ENCODE measurements around the gene WHRN.

The WHRN gene

DNA sequence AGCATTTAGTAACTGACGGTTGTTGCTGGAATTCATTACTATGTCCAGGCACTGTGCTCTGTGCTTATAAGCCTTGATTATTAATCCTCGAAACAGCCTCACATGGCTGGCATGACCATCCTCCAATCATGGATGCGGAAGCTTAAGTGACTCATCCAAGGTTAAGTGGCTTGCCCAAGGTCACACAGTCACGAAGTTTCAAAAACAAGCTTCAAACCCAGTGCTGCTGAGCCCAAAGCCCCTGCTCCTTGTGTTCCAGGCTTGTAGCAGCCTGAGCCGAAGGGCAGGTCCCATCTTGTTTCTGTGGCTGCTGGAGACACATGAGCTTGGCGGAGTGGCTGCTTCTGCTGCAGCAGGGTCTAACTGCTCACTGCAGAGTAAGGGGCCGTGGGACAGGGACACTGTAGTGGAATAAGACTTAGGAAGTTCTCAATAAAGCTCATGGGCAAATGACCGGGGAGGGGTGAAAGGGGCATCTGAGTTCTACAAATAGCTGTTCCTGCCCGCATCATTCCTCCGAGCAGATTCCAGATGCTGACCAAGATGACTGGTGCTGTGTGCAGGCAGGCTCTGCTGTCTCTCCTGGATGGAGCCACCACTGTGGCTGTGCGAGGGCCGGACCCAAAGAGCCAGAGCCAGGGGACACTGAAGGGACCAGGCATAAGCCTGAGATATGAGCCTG, 32.4 kb downstream of the WHRN start:
- no peak for DNase-seq (ENCODE audit: low read depth in 2 of 2)

DNA sequence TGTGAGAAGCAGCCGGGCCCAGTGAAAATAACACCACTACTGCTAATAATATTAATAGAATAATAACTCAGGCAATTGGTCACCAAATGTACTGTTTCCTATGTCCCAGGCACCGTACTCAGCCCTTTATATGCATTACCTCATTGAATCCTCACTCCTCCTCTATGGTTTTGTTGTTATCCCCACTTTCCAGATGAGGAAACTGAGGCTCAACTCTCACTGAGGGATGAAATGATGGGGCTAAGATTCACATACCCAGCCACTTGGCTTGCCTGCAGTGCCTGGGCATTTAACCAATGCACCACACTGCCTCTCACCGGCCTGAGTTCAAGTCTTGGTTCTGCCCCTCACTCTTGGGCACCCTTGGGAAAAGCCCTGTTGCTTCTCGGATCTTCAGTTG, 34.1 kb downstream of the WHRN start:
- no peak for DNase-seq (ENCODE audit: low read depth in 2 of 2)

DNA sequence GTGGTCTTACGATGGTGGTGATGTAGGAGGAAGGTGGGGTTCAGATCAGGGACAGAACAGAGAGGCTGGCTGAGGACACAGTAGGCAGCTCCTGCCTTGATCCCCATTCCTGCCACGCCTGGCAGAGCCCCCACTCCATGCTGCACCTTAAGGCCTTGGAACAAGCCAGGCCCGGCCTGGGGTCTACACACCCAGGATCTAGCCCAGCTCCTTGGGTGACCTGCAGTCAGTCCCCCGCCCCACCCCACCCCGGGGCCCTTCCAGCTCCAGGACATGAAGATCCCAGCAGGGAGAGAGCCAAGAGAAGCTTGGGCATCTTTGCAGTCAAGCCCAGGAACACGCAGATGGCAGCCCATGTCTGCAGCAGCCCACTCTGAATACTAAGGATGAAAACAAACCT, 34.7 kb downstream of the WHRN start:
- DNase-seq (ENCODE audit: low read depth in 2 of 2): no peak

DNA sequence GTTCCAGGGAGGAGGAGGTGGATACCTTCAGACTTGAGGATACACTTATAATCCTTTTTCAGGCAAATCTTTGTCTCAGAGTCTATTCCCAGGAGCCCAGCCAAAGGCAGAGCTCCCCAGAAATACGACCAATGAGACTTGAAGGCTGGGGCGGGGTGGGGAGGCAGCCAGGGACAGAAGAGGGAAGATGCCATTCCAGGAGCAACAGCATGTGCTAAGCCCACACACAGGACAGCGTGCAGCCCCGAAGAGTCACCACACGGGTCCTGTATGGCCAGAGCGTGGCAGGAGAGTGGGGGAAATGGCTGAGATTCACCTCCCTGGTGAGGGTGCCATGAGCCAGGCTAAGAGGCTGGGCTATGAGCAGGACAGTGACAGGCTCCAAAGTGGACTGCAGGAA, 35.2 kb downstream of the WHRN start:
- DNase-seq (ENCODE audit: low read depth in 2 of 2): no peak

DNA sequence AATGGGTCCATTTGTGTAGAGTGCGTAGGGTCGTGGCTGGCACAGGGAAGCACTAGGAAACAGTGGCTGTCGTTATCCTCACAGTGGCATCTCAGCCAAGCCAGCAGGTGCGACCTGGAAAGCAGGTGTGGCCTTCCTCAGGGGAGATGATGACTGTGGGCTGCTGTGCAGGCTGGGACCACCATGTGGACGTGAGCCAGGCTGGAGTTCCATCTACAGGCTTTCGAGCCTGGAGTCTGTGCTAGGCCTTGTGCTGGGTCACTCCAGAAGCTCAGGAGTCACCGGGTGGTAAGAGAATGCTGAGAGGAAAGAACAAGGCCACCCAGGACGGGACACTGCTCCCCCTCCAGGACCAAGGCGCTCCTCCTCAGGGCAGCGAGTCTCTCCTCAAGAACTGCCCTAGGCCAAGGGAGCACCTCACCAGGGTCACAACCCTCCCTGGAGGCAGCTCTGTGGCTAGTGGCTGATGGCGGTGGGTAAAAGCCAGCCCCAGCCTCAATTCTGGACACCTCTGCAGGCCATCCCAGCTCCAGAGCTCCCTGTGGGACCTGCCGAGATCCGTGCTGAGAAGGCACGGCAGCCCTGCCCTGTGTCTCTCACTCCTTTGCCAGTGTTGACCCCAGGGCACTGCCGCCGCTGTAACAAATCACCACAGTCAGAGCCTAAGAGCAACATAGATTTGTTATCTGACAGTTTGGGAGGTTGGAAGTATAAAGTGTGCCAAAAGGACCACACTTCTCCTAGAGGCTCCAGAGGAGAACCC, 36.0 kb downstream of the WHRN start:
- no peak for DNase-seq (ENCODE audit: low read depth in 2 of 2)

DNA sequence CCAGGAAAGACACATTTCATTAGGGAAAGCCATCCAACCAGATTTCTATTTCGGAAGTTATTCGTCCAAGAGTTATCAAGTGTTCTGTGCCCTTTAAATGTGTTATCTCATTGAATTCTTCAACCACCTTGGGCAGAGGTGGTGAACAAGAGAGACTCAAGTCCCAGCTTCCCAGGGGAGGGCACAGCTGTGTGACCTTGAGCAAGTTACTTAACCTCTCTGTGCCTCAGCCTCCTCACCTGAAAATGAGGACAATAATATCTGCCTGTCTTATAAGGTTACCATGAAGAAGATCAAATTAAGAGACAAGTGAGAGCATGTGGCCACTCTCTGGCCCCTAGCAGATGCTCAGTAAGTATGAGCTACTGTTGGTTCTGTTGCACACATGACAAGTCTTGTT, 37.4 kb downstream of the WHRN start:
- no peak for DNase-seq (ENCODE audit: low read depth in 2 of 2)

DNA sequence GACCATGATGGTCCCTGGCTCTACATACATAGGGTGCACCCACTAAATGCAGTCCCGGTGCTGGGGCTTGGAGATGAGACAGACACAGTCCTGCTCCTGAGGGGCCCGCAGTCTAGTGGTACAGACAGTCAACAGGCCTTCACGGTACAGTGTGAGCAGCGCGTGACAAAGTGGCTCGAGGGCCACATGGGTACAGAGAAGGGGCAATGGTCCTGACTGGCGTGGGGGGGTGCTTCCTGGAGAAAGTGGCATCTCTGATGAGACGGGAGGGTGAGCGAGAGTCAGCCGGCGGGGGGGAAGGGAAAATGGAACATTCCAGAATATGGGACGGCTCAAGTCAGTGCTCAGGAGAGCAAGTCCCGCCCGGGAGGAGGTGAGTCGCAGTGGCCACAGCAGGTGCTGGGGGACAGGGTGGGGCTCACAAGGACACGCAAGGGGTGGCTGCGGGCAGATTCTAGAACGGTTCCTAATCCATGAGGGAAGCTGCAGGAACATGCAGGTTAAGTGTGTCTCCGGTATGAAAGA, 38.0 kb downstream of the WHRN start:
- no peak for DNase-seq (ENCODE audit: low read depth in 2 of 2)

DNA sequence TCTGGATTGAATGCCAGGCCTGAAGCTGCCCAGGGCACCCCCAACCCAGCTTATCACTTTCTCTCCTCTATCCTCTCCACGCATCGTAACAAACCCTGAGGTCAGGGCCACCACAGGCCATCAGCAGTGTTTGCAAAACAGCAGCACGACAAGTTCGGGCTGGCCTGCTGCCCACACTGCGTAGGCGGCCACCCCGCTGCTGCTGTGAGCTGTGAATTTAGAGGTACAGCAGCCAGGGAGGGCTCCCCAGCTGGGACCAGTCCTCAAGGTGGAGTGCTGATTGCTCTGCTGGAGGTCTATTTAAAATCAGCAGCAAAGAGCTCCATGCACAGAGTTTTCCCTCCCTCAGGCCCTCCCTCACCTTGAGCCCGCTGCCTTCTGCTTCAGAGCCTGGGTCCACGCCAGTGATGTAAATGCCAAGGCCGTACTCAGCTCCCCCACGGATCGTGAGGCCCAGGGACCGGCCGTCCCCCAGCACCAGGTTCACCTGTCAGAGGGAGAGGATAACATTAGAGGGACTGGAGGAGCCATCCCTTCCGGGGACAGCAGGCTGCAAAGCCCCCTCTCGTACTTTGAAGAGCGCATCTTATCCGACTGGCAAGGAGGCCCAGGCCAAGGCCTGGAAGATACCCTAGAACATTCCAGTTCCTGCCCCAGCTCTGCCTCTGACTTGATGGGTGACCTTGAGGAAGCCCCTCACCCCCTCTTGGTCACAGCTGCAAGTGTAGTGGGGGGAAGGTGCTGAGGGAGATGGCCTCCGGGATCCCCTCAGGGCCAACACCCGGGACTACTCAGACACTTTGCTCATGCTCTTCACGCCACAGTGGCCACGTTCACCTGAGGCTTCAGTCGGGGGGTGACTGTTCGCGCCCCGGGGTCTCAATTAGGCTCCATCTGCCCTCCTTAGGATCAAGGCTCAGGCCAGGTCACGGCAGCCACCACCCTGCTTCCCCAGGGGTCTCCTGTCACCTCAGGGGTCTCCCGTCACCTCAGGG, 39.1 kb downstream of the WHRN start:
- DNase-seq (ENCODE audit: low read depth in 2 of 2): no peak

DNA sequence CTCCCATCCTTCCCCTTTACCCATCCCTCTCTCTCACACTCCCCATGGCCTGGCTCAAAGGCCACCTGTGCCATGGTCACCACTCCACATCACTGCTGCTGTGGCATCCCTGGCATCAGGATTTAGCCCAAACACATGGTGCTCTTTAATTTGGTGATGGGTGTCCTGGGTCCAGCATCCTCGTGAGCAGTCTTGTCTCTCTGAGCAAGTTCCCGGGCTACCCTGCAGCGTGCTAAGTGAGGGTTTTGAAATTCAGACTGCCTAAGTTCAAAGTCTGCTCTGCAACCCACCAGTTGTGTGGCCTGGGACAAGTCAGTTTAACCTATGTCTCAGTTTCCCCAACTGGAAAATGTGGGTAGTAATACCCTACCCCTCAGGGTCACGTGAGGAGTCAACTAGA, 39.9 kb downstream of the WHRN start:
- DNase-seq (ENCODE audit: low read depth in 2 of 2): no peak

DNA sequence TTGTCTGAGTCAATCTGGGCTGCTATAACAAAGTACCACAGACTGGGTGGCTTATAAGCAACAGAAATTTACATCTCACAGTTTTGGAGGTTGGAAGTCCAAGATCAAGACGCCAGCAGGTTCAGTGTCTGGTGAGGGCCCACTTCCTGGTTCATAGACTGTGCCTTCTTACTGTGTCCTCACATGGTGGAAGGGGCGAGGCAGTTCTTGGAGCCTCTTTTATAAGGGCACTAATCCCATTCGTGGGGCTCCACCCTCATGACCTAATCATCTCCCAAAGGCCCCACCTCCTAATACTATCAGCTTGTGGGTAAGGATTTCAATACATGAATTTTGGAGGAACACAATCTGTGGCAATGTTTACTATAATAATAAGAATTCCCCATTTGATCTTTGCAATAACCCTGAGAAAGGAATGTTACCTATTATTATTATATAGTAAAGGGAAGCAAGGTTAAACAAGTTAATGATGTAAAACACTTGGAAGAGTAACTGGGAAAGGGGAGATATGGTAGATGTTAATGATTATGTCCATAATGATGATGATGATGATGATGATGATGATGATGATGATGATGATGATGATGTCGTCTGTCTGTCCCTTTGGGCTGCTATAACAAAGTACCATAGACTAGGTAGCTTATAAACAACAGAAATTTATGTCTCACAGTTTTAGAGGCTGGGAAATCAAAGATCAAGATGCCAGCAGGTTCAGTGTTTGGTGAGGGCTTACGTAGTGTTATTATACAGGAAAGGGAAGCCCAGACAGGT, 40.8 kb downstream of the WHRN start:
- no peak for DNase-seq (ENCODE audit: low read depth in 2 of 2)

DNA sequence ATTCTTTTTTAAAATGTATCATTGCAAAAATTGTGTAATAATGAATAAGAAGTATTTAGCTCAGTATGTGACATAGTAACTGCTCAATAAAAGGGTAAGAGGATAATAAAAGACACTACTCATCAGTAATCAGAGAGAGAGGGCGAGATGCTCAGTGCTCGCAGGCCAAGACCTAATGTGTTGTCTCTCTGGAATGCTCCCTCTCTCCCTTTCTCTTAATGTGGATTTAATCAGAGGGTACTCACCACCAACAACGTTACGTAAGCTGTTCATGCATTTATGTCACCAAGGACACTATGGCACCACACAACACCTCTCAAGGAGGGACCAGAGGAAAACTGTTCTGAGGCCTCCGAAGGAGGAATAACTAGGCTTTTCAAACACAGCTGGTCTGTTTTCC, 42.5 kb downstream of the WHRN start:
- no peak for DNase-seq (ENCODE audit: low read depth in 2 of 2)

DNA sequence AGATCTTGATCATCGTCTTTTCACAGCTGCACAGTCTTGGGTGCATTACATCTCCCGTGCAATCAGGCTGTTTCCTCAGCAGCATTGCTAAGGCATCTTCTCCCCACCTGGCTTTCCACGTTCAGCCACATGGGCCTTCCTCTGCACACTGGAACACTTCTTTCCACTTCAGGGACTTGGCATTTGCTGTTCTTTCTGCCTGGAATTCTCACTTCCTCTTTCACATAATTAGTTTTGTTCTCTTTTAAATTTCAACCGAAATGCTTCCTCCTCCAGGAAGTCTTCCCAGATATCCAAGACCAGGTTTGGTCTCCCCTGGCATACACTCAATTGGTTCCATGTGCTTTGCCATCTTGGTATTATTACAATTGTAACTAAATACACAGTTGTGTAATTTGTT, 43.8 kb downstream of the WHRN start:
- DNase-seq (ENCODE audit: low read depth in 2 of 2): no peak

DNA sequence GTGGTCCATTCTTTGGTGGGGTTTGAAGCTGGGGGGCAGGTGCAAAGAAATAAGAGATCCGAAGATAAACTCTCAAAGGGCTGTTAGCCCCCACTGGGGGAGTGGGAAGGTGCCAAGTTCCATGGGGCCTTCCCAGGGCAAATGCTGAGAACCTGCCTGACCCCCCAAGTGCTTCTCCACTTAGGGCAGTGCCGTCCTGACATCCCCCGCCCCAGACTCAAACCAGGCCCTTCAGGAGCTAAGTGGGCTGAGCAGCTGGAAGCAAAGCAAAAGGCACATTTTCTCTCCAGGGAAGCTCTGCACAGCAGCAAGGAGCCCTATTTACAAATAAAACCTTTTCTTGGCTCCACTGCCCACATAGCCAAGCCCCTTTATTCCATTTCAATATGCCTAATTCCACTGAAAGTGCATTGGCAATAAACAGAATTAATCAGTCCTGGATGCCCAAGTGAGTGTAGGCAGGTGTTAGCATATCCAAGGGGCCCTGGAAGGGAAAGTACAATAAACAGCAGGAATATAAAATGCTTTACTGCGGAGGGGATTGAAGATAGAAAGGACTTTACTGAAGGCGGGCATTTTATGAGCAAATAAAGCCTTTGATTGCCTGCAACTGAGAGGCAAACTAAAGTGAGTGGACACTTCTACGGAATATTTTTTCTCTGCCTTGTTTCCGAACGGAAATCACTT, 44.6 kb downstream of the WHRN start:
- DNase-seq (ENCODE audit: low read depth in 2 of 2): no peak

DNA sequence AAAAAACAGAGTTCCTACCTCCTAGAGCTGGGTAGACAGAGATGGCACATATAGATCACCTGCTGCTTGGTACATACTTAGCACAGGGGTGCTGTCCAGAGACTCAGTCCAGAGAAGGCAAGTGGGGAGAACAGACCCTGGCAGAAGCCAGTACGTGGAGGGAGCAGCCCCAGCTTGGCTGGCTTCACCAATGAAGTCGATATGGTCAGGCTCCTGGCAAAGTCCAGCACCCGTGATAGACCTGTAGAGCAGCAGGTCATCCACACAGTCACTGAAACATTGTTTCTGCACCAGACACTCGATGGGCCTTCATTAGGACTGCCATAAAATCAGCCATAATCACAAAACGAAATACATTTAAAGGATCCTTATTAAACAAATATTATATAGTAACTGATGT, 45.8 kb downstream of the WHRN start:
- no peak for DNase-seq (ENCODE audit: low read depth in 2 of 2)

DNA sequence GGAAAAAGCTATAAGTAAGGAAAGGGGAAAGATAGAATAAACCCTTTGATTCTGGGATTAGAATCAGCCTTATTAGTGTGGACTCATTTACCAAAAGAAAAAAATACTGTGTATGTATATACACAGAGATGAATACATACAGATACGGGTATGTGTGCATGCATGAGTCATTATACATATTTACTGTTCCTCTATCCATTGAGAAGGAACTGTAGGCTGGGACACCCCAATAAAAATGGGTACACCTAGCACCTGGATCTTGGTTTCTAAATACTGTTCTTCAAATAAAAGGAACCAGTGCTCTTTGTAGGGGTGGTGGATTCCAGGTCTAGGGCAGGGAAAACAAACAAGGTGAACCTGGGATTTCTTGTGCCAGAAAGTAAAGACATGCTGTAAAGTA, 48.3 kb downstream of the WHRN start:
- DNase-seq (ENCODE audit: low read depth in 2 of 2): no peak

DNA sequence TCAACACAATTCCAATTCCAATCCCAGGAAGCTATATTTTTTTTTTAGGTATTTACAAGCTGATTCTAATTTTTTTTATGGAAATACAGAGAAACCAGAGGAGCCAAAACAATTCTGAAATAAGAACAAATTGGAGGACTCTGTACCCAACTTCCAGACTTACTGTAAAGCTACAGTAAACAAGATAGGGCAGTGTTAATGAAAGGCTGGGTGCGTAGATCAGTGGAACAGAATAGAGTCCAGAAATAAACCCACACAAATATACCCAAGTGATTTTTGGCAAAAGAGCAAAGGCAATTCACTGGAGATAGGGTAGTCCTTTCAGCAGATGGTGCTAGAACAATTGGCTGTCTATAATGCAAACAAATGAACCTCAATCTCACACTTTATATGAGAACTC, 50.6 kb downstream of the WHRN start:
- DNase-seq (ENCODE audit: low read depth in 2 of 2): no peak

DNA sequence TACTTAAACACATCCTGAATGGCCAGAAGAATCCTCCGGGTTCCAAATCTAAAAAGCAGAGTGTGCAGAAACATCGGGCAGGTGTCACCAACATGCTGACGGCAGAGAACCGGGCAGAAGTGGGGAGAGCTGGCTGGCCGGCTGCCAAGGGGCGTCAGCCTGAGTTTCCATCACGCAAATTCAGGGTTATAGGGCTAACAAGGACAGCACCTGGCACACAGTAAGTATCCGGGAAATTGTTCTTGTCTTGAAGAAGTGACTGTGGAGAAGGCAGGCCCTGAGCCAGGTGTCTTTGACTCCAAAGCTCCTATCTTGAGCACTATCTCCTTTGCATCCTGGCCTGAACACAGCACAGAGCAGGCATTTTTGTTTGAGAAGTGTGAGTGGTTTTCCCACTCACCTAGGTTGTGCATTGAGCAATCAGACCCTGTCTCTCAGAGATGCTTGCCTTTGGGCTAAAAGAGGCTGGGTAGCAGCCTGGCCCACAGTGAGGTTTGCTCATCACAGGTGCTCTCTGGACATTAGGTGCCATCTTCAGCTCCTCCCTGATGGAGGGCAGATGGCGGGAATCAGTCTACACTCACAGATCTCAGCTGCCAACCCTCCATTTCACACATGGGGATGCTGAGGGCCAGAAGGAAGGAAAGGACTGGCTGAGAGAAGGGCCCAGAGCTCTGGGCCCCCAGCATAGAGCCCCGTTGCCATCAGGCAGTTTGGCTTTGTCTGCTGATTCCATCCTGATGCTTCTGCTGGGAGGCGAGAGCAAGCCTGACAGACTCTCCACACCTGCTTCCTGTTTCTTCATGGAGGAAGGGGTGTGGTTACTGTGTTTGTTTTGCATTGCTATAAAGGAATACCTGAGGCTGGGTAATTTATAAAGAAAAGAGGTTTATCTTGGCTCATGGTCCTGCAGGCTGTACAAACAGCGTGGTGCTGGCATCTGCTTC, 52.8 kb downstream of the WHRN start:
- DNase-seq (ENCODE audit: low read depth in 2 of 2): no peak

DNA sequence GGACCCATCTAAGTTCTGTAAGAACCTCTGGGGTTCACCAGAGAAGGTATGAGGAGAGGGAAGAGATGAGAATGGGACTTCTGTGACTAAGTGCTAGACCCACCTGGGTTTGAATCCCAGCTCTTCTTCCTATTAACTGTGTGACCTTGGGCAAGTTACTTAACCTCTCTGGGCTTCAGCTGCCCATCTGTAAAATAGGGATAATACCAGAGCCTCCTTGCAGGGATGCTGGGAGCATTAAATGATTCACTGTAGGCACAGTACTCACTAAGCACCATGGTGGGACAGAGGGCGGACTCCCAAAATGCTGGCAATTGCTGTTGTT, 53.6 kb downstream of the WHRN start:
- DNase-seq (ENCODE audit: low read depth in 2 of 2): no peak

DNA sequence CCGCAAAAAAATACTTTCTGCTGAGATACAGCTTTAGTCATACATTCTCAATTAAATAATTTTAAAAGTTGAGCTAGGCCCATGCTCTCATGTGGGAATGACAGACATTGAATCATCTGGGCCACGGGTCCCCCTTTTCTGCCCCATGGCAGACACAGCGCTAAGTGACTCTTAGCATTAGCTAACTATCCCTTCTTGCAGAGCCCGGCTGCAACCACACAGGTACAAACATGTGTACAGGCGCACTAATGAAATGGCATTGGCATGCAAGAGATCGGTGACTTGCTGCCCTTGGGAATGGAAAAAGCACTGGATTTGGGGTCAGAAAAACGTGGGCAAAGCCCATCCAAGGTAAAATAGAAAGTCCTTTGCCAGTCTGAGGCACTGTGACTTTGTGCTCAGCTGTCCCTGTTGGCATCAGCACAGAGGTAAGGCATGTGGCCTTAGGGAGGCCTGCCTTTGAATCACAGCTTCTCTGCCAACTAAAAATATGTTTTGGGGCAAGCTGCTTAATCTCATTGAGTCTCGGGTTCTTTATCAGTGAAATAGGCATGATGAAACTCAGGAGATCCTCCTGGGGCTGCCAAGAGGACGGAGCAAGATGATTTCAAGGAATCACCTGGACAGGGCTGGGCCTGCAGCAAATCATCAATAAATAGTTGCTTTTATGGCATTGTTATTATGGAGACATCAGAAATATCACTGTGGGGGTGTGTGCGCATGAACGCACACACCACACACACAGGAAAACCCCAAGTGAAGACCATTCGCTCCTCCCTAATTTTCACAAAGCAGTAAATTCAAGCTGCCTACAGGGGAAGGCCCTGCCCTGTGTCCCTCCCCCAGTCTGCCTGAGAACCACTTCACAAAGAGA, 54.2 kb downstream of the WHRN start:
- DNase-seq (ENCODE audit: low read depth in 2 of 2): no peak
